SK-N-SH (cell line): ENCODE measurements around the gene SNPH. TPM values are rescaled to one million over a fixed set of nuclear protein-coding genes. Genes with fewer than 3 reads are reported as not detected.

Source experiments
- CTCF ChIA-PET: fragments of 300-600, 350-600 bp; formaldehyde crosslinking; extraction: SDS; loops from one replicate; lab custom pipeline; 2021; lab: Yijun Ruan, JAX
- POLR2A ChIA-PET: fragments of 350-600 bp; sonication (Branson Sonifier 250); formaldehyde crosslinking; extraction: SDS; loops from one replicate; lab custom pipeline; 2020; ENCODE audit warnings: antibody characterized with exemption, inconsistent platforms; lab: Yijun Ruan, JAX
- DNase-seq: peaks from one replicate; pipeline ENCODE4 v3.0.0; 2012
- H2AFZ ChIP-seq: fragments of 200-600 bp; sonication (generic); 2 replicates; pipeline ENCODE4 v1.8.1; 2016; ENCODE audit warnings: antibody characterized with exemption, mild to moderate bottlenecking, low read depth
- H3F3A ChIP-seq: fragments of 200-600 bp; sonication (generic); replicated peaks from 2 replicates; pipeline ENCODE3; 2016; ENCODE audit warnings: antibody characterized with exemption, mild to moderate bottlenecking; ENCODE audit not compliant: insufficient read depth
- H3K27ac ChIP-seq, 2 experiments: fragments of 200-500 bp in 1 of 2; fragments of 200-600 bp in 1 of 2; sonication (Bioruptor generic) in 1 of 2; sonication (generic), shearing (Covaris generic) in 1 of 2; 2 replicates each; pipeline versions ENCODE4 v1.5.1 to v1.6.1; 2014 to 2016; ENCODE audit warnings: low read depth in 2 of 2, inconsistent platforms in 1 of 2, low read length in 1 of 2, mild to moderate bottlenecking in 1 of 2, mixed read lengths in 1 of 2
- H3K27me3 ChIP-seq: fragments of 200-600 bp; sonication (generic), shearing (Covaris generic); 2 replicates; pipeline ENCODE4 v1.6.1; 2016; ENCODE audit warnings: mixed run types; ENCODE audit not compliant: insufficient read depth
- H3K36me3 ChIP-seq, 2 experiments: fragments of 200-500 bp in 1 of 2; fragments of 200-600 bp in 1 of 2; sonication (Bioruptor generic) in 1 of 2; sonication (generic) in 1 of 2; replicated peaks in 1 of 2; 2 replicates each; pipeline versions ENCODE3 to v1.5.1; 2014 to 2016; ENCODE audit warnings: low read length in 1 of 2, mild to moderate bottlenecking in 1 of 2; ENCODE audit not compliant: insufficient read depth in 2 of 2, control insufficient read depth in 1 of 2
- H3K4me1 ChIP-seq, 2 experiments: fragments of 200-500 bp in 1 of 2; fragments of 200-600 bp in 1 of 2; sonication (Bioruptor generic) in 1 of 2; sonication (generic), shearing (Covaris generic) in 1 of 2; 2 replicates each; pipeline versions ENCODE4 v1.5.1 to v1.6.1; 2014 to 2016; ENCODE audit warnings: low read depth in 1 of 2, low read length in 1 of 2, mixed run types in 1 of 2; ENCODE audit not compliant: insufficient read depth in 2 of 2, control insufficient read depth in 1 of 2
- H3K4me2 ChIP-seq: fragments of 200-600 bp; sonication (generic), shearing (Covaris generic); 2 replicates; pipeline ENCODE4 v1.6.1; 2017; ENCODE audit warnings: mixed run types
- H3K4me3 ChIP-seq, 2 experiments: fragments of 200-500 bp in 1 of 2; fragments of 200-600 bp in 1 of 2; sonication (Bioruptor generic) in 1 of 2; sonication (generic), shearing (Covaris generic) in 1 of 2; 2 replicates each; pipeline versions ENCODE4 v1.5.1 to v1.8.1; 2014 to 2016; ENCODE audit warnings: low read depth in 2 of 2, inconsistent platforms in 1 of 2, low read length in 1 of 2, mild to moderate bottlenecking in 1 of 2, mixed read lengths in 1 of 2, moderate library complexity in 1 of 2
- H3K79me2 ChIP-seq: fragments of 200-600 bp; sonication (generic); 2 replicates; pipeline ENCODE4 v1.8.1; 2017; ENCODE audit warnings: mild to moderate bottlenecking; ENCODE audit not compliant: insufficient read depth
- H3K9ac ChIP-seq: fragments of 200-600 bp; sonication (generic); 2 replicates; pipeline ENCODE4 v1.6.1; 2017; ENCODE audit warnings: mixed run types
- H3K9me2 ChIP-seq: fragments of 200-600 bp; sonication (generic); 2 replicates; pipeline ENCODE4 v1.6.1; 2017; ENCODE audit warnings: mixed run types
- H3K9me3 ChIP-seq: fragments of 200-600 bp; sonication (generic); 2 replicates; pipeline ENCODE4 v1.6.1; 2017; ENCODE audit warnings: mixed run types, mild to moderate bottlenecking, moderate library complexity
- H4K20me1 ChIP-seq: fragments of 200-600 bp; sonication (generic); 2 replicates; pipeline ENCODE4 v1.6.1; 2017; ENCODE audit warnings: mild to moderate bottlenecking, mixed run types; ENCODE audit not compliant: insufficient read depth
- CHD2 ChIP-seq: fragments of 150-350 bp; IDR thresholded peaks from 2 replicates; pipeline ENCODE4 v1.6.1; 2018; ENCODE audit warnings: low read length; ENCODE audit not compliant: partially characterized antibody
- ELF1 ChIP-seq: IDR thresholded peaks from 2 replicates; pipeline ENCODE4 v1.4.0; 2012
- FOSL2 ChIP-seq: IDR thresholded peaks from 2 replicates; pipeline ENCODE4 v1.4.0; 2012; ENCODE audit warnings: low read depth, mild to moderate bottlenecking, moderate library complexity, borderline replicate concordance
- FOXJ3 ChIP-seq: sonication (generic); formaldehyde crosslinking; IDR thresholded peaks from 2 replicates; pipeline ENCODE4 v1.5.1; 2020; ENCODE audit warnings: mild to moderate bottlenecking, missing genetic modification reagents
- IRF3 ChIP-seq: fragments of 150-350 bp; IDR thresholded peaks from 2 replicates; pipeline ENCODE4 v1.6.1; 2016; ENCODE audit warnings: mild to moderate bottlenecking, low read depth, low read length
- MAX ChIP-seq: IDR thresholded peaks from 2 replicates; pipeline ENCODE4 v1.4.0; 2012; ENCODE audit warnings: low read depth
- MEF2A ChIP-seq: IDR thresholded peaks from 2 replicates; pipeline ENCODE4 v1.4.0; 2012; ENCODE audit warnings: low read depth, borderline replicate concordance
- NFIC ChIP-seq: IDR thresholded peaks from 2 replicates; pipeline ENCODE4 v1.4.0; 2012; ENCODE audit warnings: borderline replicate concordance
- RAD21 ChIP-seq: IDR thresholded peaks from 2 replicates; pipeline ENCODE4 v1.6.1; 2012; ENCODE audit warnings: mild to moderate bottlenecking, low read length
- RFX5 ChIP-seq: IDR thresholded peaks from 2 replicates; pipeline ENCODE4 v1.6.1; 2012; ENCODE audit warnings: mild to moderate bottlenecking, improper control_type of control experiment, low read length
- SMC3 ChIP-seq: IDR thresholded peaks from 2 replicates; pipeline ENCODE4 v1.6.1; 2012; ENCODE audit warnings: low read depth, low read length, improper control_type of control experiment
- TAF1 ChIP-seq: IDR thresholded peaks from 2 replicates; pipeline ENCODE4 v1.6.1; 2012; ENCODE audit warnings: low read depth, mild to moderate bottlenecking, low read length, moderate library complexity, borderline replicate concordance
- TCF12 ChIP-seq: IDR thresholded peaks from 2 replicates; pipeline ENCODE4 v1.4.0; 2012
- TEAD4 ChIP-seq: IDR thresholded peaks from 2 replicates; pipeline ENCODE4 v1.4.0; 2012; ENCODE audit warnings: mild to moderate bottlenecking, borderline replicate concordance; ENCODE audit not compliant: insufficient read depth
- ZBTB33 ChIP-seq: IDR thresholded peaks from 2 replicates; pipeline ENCODE4 v1.4.0; 2012; ENCODE audit warnings: low read depth, borderline replicate concordance
- WGBS: methylation state at CpG from one replicate; pipeline ENCODE4 v1.1.6; 2017; ENCODE audit warnings: low lambda C conversion rate; 5-methylcytosine and 5-hydroxymethylcytosine counted together
- polyA plus RNA-seq, 3 experiments: library from polyadenylated mRNA; depleted of rRNA; stranded (reverse); fragments of >200 nt; gene quantifications; 2 replicates each; pipeline ENCODE4 v1.2.3, GENCODE V29; 2012
- TF ChIP-seq, protein P1 (sequence below): IDR thresholded peaks from 2 replicates; pipeline ENCODE4; 2012

Gene SNPH
- polyA plus RNA-seq, 1 of the 3 experiments (the other 2 are of a cell fraction) = 2.5 TPM

DNA sequence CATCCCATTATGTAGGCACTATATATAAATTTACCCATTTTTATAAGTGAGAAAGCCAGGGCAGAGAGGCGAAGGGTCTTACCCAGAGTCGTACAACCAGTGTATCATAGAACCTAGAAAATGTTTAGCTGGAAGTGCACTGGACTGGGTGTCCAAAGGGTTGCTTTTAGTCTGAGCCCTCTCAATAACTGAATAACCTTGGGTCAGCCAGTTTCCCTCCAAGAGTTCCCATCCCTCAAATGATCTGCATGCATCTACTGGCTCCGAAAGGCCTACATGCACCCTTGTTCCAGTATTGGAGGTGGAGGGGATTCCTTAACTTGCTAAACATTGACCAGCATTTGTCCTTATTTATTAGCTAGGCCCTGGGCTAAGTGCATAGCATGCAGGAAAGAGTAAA lies 3.8 kb downstream of the SNPH start:
- H3F3A ChIP-seq = peaks cover 3% of the 10 kb centered on the region
- POLR2A ChIA-PET = no interaction called here
- TF ChIP-seq TAF1 = no peak
- peaks cover 0 to 4% of the 10 kb centered on the region in 2 experiments for H3K36me3 ChIP-seq
- no peaks in the 10 kb centered on the region for H3K27me3 ChIP-seq
- no peak overlapping the region for H3K27ac ChIP-seq
- peaks cover 4 to 19% of the 10 kb centered on the region in 2 experiments; a peak in 2 of 4 replicates for H3K4me1 ChIP-seq
- H3K4me2 ChIP-seq = no peak overlapping the region
- H3K9me2 ChIP-seq = no peaks in the 10 kb centered on the region
- H3K79me2 ChIP-seq = no peaks in the 10 kb centered on the region; the same call in 1 of the 2 replicates
- no peak for DNase-seq
- CTCF ChIA-PET = interaction anchor here (0.8 to 1.7 kb wide), 2 partner anchors 12 to 167 kb away, joined by 5 read pairs; no protein-coding TSS in a partner anchor
- H4K20me1 ChIP-seq = no peaks in the 10 kb centered on the region
- no peak overlapping the region for H2AFZ ChIP-seq
- no peaks in the 10 kb centered on the region for H3K9me3 ChIP-seq
- H3K9ac ChIP-seq = no peak overlapping the region
- 91% methylated on average over 3 of the region's 3 CpGs for WGBS
- H3K4me3 ChIP-seq = no peak overlapping the region

GRCh38 chr20:1272368-1273100 lies 6.4 kb downstream of the SNPH start:
- no peak overlapping the region for H2AFZ ChIP-seq
- no peak for DNase-seq

DNA sequence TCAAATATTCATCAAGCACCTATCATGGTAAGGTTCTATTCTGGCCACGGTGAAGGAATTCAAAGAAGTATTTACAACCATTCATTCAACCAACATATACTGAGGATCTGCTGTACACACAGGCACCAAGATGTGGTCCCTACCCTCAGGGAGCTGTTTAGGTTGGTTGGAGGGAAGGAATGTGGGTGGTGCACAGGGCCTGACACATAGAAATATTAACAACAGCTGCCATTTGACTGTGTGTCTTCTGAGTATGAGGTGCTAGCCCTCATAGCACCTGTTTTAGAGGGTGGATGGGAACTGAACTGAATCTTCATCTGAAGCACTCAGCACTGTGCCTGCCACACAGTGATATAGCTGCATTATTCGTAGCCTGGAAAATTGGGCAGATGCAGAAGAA lies 7.3 kb downstream of the SNPH start:
- no peak overlapping the region for H3K4me3 ChIP-seq
- no peak overlapping the region for H3K4me2 ChIP-seq
- H3K4me1 ChIP-seq = peaks cover 0 to 12% of the 10 kb centered on the region in 2 experiments; a peak in 1 of 4 replicates
- ChIA-PET CTCF (interaction anchor here (2.5 kb wide), 1 partner anchor 10 kb away, joined by 7 read pairs; no protein-coding TSS in a partner anchor), POLR2A (no interaction called here)
- H2AFZ ChIP-seq = no peak overlapping the region
- H3K27me3 ChIP-seq = no peaks in the 10 kb centered on the region
- no peaks in the 10 kb centered on the region for H3K9me3 ChIP-seq
- no peak overlapping the region for H3K27ac ChIP-seq
- no peak for DNase-seq
- TF ChIP-seq TCF12 = no peak
- no peak for TF ChIP-seq IRF3
- TF ChIP-seq TEAD4 = no peak
- no peak for TF ChIP-seq FOXJ3
- TF ChIP-seq RAD21 = no peak
- TF ChIP-seq, protein P1, sequence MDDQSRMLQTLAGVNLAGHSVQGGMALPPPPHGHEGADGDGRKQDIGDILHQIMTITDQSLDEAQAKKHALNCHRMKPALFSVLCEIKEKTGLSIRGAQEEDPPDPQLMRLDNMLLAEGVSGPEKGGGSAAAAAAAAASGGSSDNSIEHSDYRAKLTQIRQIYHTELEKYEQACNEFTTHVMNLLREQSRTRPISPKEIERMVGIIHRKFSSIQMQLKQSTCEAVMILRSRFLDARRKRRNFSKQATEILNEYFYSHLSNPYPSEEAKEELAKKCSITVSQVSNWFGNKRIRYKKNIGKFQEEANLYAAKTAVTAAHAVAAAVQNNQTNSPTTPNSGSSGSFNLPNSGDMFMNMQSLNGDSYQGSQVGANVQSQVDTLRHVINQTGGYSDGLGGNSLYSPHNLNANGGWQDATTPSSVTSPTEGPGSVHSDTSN = no peak
- no peak for TF ChIP-seq MAX
- TF ChIP-seq ELF1 = no peak
- TF ChIP-seq RFX5 = no peak
- no peak for TF ChIP-seq NFIC
- TF ChIP-seq FOSL2 = no peak
- TF ChIP-seq ZBTB33 = no peak
- H3K9me2 ChIP-seq = no peaks in the 10 kb centered on the region
- peaks cover 0 to 4% of the 10 kb centered on the region in 2 experiments for H3K36me3 ChIP-seq
- H4K20me1 ChIP-seq = no peaks in the 10 kb centered on the region
- no peak overlapping the region for H3K9ac ChIP-seq
- 87% methylated on average over 2 of the region's 2 CpGs for WGBS
- H3K79me2 ChIP-seq = no peaks in the 10 kb centered on the region
- H3F3A ChIP-seq = no peaks in the 10 kb centered on the region

More at GRCh38 chr20:1272368-1273100, 6.4 kb downstream of the SNPH start:
- Histone ChIP-seq H3K36me3 (peaks cover 0 to 4% of the 10 kb centered on the region in 2 experiments), H3K9me3 (no peaks in the 10 kb centered on the region), H3K4me1 (peaks cover 0 to 18% of the 10 kb centered on the region in 2 experiments; a peak in 1 of 4 replicates), H3K4me3 (no peak overlapping the region), H3K27ac (no peak overlapping the region), H3F3A (no peaks in the 10 kb centered on the region), H3K4me2 (no peak overlapping the region), H4K20me1 (no peaks in the 10 kb centered on the region), H3K27me3 (no peaks in the 10 kb centered on the region), H3K9me2 (no peaks in the 10 kb centered on the region), H3K9ac (no peak overlapping the region), H3K79me2 (no peaks in the 10 kb centered on the region)
- no peak for TF ChIP-seq MEF2A
- TF ChIP-seq CHD2 = no peak
- no peak for TF ChIP-seq SMC3
- CTCF ChIA-PET = interaction anchor here (2.5 kb wide), 1 partner anchor 11 kb away, joined by 7 read pairs; no protein-coding TSS in a partner anchor
- WGBS = 88% methylated on average over 6 of the region's 6 CpGs
- POLR2A ChIA-PET = no interaction called here
